Osteocyte (in vitro differentiated cells): ENCODE measurements around the gene TTC33. TPM values are rescaled to one million over a fixed set of nuclear protein-coding genes. Genes with fewer than 3 reads are reported as not detected.

Experiments
- DNase-seq: peaks from one replicate; pipeline ENCODE4 v3.0.0; 2021; ENCODE audit warnings: mixed read lengths; ENCODE audit not compliant: unreplicated experiment; ENCODE audit errors: extremely low spot score
- H3K27ac Mint-ChIP-seq: one replicate; pipeline ENCODE4 v1.8.0; 2021; ENCODE audit warnings: mild to moderate bottlenecking, mixed read lengths; ENCODE audit not compliant: unreplicated experiment
- H3K27me3 Mint-ChIP-seq: one replicate; pipeline ENCODE4 v1.8.0; 2021; ENCODE audit warnings: mixed read lengths; ENCODE audit not compliant: unreplicated experiment
- H3K36me3 Mint-ChIP-seq: one replicate; pipeline ENCODE4 v1.8.0; 2021; ENCODE audit warnings: mixed read lengths; ENCODE audit not compliant: unreplicated experiment
- H3K4me1 Mint-ChIP-seq: one replicate; pipeline ENCODE4 v1.8.0; 2021; ENCODE audit warnings: mixed read lengths; ENCODE audit not compliant: unreplicated experiment
- H3K4me3 Mint-ChIP-seq: one replicate; pipeline ENCODE4 v1.8.0; 2021; ENCODE audit warnings: mild to moderate bottlenecking, moderate library complexity, mixed read lengths; ENCODE audit not compliant: unreplicated experiment
- H3K9me3 Mint-ChIP-seq: one replicate; pipeline ENCODE4 v1.8.0; 2021; ENCODE audit warnings: mixed read lengths; ENCODE audit not compliant: unreplicated experiment
- CTCF ChIP-seq: fragments of 200-600 bp; sonication (generic); IDR thresholded peaks from 2 replicates; pipeline ENCODE4 v1.5.0; 2021; ENCODE audit warnings: antibody characterized with exemption, mild to moderate bottlenecking, moderate library complexity
- total RNA-seq: library from RNA; stranded (reverse); gene quantifications from 2 replicates; pipeline ENCODE4 v1.2.1, GENCODE V29; 2021

The TTC33 gene
- total RNA-seq, 1 donor from 2014 or later: 18.1 TPM

DNA sequence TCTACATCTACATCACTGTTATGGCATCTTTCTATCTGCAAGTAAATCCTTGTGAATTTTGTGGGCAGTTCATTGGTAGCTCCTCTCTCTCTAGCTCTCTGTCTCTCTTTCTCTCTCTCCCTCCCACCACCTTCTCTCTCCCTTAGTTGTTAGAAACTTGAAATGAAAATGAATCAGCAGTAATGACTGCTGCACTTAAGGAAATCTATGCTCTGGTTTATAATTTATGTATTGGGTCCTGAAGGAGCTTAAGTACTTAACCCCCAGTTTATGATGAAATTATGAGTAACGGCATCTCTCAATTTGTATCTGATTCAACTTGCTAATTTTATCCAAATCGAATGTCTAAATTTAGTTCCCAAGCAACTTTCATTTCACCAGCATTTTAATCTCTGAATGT is 128.1 kb downstream of the TTC33 start:
- DNase-seq: no peak

GRCh38 chr5:40626801-40627200 is 129.0 kb downstream of the TTC33 start:
- peaks cover 3% of the 10 kb centered on the region for H3K9me3 Mint-ChIP-seq

More for the DNA sequence above, 128.1 kb downstream of the TTC33 start:
- no peak for TF ChIP-seq CTCF
- Mint-ChIP-seq H3K4me1 (no peaks in the 10 kb centered on the region), H3K36me3 (no peaks in the 10 kb centered on the region), H3K9me3 (peaks cover 3% of the 10 kb centered on the region), H3K27ac (no peak overlapping the region), H3K27me3 (no peaks in the 10 kb centered on the region), H3K4me3 (no peak overlapping the region)

GRCh38 chr5:40623480-40624420 is 132.0 kb downstream of the TTC33 start:
- no peaks in the 10 kb centered on the region for H3K27me3 Mint-ChIP-seq
- H3K4me1 Mint-ChIP-seq: peaks cover 7% of the 10 kb centered on the region
- H3K4me3 Mint-ChIP-seq: no peak overlapping the region
- H3K27ac Mint-ChIP-seq: no peak overlapping the region
- no peak for DNase-seq
- TF ChIP-seq CTCF: no peak
- peaks cover under 1% of the 10 kb centered on the region for H3K9me3 Mint-ChIP-seq
- H3K36me3 Mint-ChIP-seq: no peaks in the 10 kb centered on the region

More at GRCh38 chr5:40626801-40627200, 129.0 kb downstream of the TTC33 start:
- H3K36me3 Mint-ChIP-seq: no peaks in the 10 kb centered on the region
- H3K4me3 Mint-ChIP-seq: no peak overlapping the region
- H3K27ac Mint-ChIP-seq: no peak overlapping the region
- no peak for TF ChIP-seq CTCF
- H3K4me1 Mint-ChIP-seq: no peaks in the 10 kb centered on the region
- H3K27me3 Mint-ChIP-seq: no peaks in the 10 kb centered on the region
- no peak for DNase-seq

DNA sequence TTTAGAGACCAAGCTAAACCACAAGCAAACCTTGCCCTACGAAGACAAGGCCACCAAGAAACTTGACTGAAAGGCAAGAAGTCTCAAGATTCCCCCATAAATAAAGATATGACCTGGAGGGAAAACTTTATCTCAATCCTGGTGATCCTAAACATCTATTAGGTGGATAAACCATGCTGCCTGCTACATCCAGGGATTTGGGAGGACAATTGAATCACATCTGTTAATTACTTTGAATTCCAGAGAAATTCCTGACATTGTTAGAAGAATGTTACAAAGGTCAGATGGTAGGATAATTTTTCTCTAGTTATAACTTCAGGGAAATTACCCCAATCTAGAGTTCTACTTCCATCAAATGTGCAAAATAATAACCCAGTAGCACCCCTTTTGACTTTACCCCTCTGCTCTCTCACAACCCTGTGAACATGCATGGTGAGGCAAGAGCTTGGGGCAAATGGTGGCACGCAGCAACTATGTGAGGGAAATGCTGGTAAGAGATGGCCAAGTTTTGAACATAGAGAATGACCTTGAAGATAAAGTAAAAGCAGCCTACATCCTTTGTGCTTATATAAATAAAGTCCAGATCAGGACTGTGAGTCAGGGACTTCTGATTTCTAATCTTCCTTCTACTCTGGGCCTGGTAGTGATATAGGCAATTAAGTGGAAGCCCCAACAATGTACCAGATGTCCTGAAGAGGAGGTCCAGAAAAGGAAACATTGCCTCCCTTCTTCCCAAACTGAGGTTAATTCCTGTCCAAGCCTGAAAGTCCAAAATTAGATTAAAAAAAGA is 133.1 kb downstream of the TTC33 start:
- H3K27ac Mint-ChIP-seq: no peak overlapping the region
- no peak for TF ChIP-seq CTCF
- H3K4me3 Mint-ChIP-seq: no peak overlapping the region
- no peaks in the 10 kb centered on the region for H3K27me3 Mint-ChIP-seq
- H3K4me1 Mint-ChIP-seq: peaks cover 7% of the 10 kb centered on the region
- H3K36me3 Mint-ChIP-seq: no peaks in the 10 kb centered on the region
- H3K9me3 Mint-ChIP-seq: no peaks in the 10 kb centered on the region
- no peak for DNase-seq

- Mint-ChIP-seq H3K4me1 (peaks cover 10% of the 10 kb centered on the region), H3K4me3 (no peak overlapping the region)
- DNase-seq: no peak
Observed at GRCh38 chr5:40619421-40619820, 136.3 kb downstream of the TTC33 start.

More at GRCh38 chr5:40619421-40619820, 136.3 kb downstream of the TTC33 start:
- no peaks in the 10 kb centered on the region for H3K27me3 Mint-ChIP-seq
- H3K27ac Mint-ChIP-seq: no peak overlapping the region
- H3K9me3 Mint-ChIP-seq: no peaks in the 10 kb centered on the region
- TF ChIP-seq CTCF: no peak
- H3K36me3 Mint-ChIP-seq: no peaks in the 10 kb centered on the region
